HG03060 (cell line): ENCODE results near the gene CPLX1.
"Not testable (repeated sequence)": the region's sequence is repeated elsewhere in the genome, so short reads cannot be mapped to it uniquely, and the experiment has no call there.

Experiments
- ATAC-seq: cut with Tn5 transposase; IDR thresholded peaks from one replicate; pipeline ENCODE4 v1.9.1; 2021; ENCODE audit warnings: low read depth, moderate number of reproducible peaks; ENCODE audit not compliant: unreplicated experiment

CPLX1 gene

GRCh38 chr4:763922-764321 lies 62.0 kb downstream of the CPLX1 start:
- no peak for ATAC-seq

GRCh38 chr4:763191-763810 lies 62.6 kb downstream of the CPLX1 start:
- no peak for ATAC-seq

GRCh38 chr4:762211-763190 lies 63.4 kb downstream of the CPLX1 start:
- ATAC-seq: no peak

- ATAC-seq: no peak
Observed at GRCh38 chr4:761739-762138, 64.2 kb downstream of the CPLX1 start.

GRCh38 chr4:761086-761485 lies 64.8 kb downstream of the CPLX1 start:
- no peak for ATAC-seq

- no peak for ATAC-seq
Observed at GRCh38 chr4:760616-761015, 65.3 kb downstream of the CPLX1 start.

GRCh38 chr4:759810-760209 lies 66.1 kb downstream of the CPLX1 start:
- not testable (repeated sequence) for ATAC-seq

GRCh38 chr4:757111-757510 lies 68.8 kb downstream of the CPLX1 start:
- no peak for ATAC-seq

- no peak for ATAC-seq
Observed at GRCh38 chr4:754221-755120, 71.5 kb downstream of the CPLX1 start.

GRCh38 chr4:753186-753585 lies 72.7 kb downstream of the CPLX1 start:
- ATAC-seq: not testable (repeated sequence)

GRCh38 chr4:752196-752861 lies 73.6 kb downstream of the CPLX1 start:
- ATAC-seq: no peak

- ATAC-seq: no peak
Observed at GRCh38 chr4:751676-752075, 74.3 kb downstream of the CPLX1 start.

GRCh38 chr4:749698-750666 lies 75.9 kb downstream of the CPLX1 start:
- ATAC-seq: no peak

- ATAC-seq: no peak
Observed at GRCh38 chr4:748461-748860, 77.5 kb downstream of the CPLX1 start.

- ATAC-seq: no peak
Observed at GRCh38 chr4:747546-748170, 78.3 kb downstream of the CPLX1 start.

- no peak for ATAC-seq
Observed at GRCh38 chr4:744212-744841, 81.6 kb downstream of the CPLX1 start.

- no peak for ATAC-seq
Observed at GRCh38 chr4:743463-744211, 82.3 kb downstream of the CPLX1 start.
